ENCODE results near the gene KMT5B. TPM values are rescaled to one million over a fixed set of nuclear protein-coding genes. Genes with fewer than 3 reads are reported as not detected.

KMT5B gene
- total and polyA plus RNA-seq, 4 donors = 15.1 to 78.2 (median 26.1) TPM

GRCh38 chr11:68242616-68243015 is 29.5 kb upstream of the KMT5B start:
- no peak for ATAC-seq (ENCODE audit: insufficient read depth, low FRiP score)
- TF ChIP-seq CTCF (IDR thresholded peaks at IDR 0.05; ENCODE audit: control extremely low read depth, extremely low read depth) = no peak
- Histone ChIP-seq H3K27ac (ENCODE audit: low read depth in 1 of 2, low read length in 1 of 2) (no peak overlapping the region), H3K9ac (ENCODE audit: insufficient read depth in 1 of 2, low read length in 2 of 2) (no peak overlapping the region), H3K9me3 (ENCODE audit: control insufficient read depth in 4 of 4, insufficient read depth in 3 of 4, low read length in 3 of 4) (no peaks in the 10 kb centered on the region), H3K27me3 (ENCODE audit: control insufficient read depth in 3 of 3, insufficient read depth in 3 of 3, low read length in 2 of 3) (no peaks in the 10 kb centered on the region), H3K4me3 (no peak overlapping the region), H3K36me3 (ENCODE audit: control insufficient read depth in 4 of 4, insufficient read depth in 4 of 4, low read length in 4 of 4) (no peaks in the 10 kb centered on the region), H3K4me1 (ENCODE audit: control insufficient read depth in 5 of 5, insufficient read depth in 5 of 5, low read length in 5 of 5) (no peaks in the 10 kb centered on the region)
- DNase-seq = no peak
- WGBS, 2 donors = 96 to 98% methylated on average over 2 of the region's 2 CpGs

DNA sequence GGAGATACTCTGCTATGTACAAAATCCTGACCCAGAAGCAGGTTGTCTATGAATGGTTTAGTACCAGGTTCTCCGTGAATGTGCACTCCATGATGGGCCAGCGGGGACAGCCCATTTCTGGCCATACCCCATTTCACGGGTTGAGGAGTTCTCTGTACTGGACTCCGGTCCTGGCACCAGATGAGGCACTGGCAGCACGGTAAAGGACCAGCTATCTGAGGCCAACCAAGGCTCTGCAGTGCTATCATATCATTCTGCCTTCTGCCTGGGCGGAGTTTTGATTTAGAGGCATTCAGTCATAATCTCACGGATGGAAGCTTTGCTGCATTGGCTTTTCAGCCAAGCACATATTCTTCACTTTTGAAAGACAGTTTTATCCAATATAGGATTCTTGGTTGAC is 18.5 kb upstream of the KMT5B start:
- no peak for ATAC-seq (ENCODE audit: insufficient read depth, low FRiP score)
- TF ChIP-seq CTCF (IDR thresholded peaks at IDR 0.05; ENCODE audit: control extremely low read depth, extremely low read depth) = no peak

DNA sequence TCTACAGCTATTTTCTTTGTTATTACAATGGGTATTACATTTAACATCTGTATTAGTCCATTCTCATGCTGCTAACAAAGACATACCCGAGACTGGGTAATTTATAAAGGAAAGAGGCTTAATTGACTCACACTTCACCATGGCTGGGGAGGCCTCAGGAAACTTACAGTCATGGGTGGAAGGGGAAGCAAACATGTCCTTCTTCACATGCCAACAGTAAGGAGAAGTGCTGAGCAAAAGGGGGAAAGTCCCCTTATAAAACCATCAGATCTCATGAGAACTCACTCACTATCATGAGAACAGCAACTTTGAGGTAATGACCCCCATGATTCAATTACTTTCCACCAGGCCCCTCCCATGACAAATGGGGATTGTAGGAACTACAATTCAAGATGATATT is 16.5 kb upstream of the KMT5B start:
- Histone ChIP-seq H3K36me3 (ENCODE audit: control insufficient read depth in 4 of 4, insufficient read depth in 4 of 4, low read length in 4 of 4) (no peaks in the 10 kb centered on the region), H3K27me3 (ENCODE audit: control insufficient read depth in 3 of 3, insufficient read depth in 3 of 3, low read length in 2 of 3) (peaks cover 0 to 2% (median 0%) of the 10 kb centered on the region in 3 donors), H3K4me3 (no peak overlapping the region), H3K9me3 (ENCODE audit: control insufficient read depth in 4 of 4, insufficient read depth in 3 of 4, low read length in 3 of 4) (peaks cover 0 to under 1% (median 0%) of the 10 kb centered on the region in 4 donors), H3K27ac (ENCODE audit: low read depth in 1 of 2, low read length in 1 of 2) (no peak overlapping the region), H3K9ac (ENCODE audit: insufficient read depth in 1 of 2, low read length in 2 of 2) (no peak overlapping the region), H3K4me1 (ENCODE audit: control insufficient read depth in 5 of 5, insufficient read depth in 5 of 5, low read length in 5 of 5) (no peaks in the 10 kb centered on the region)
- no peak for TF ChIP-seq CTCF (IDR thresholded peaks at IDR 0.05; ENCODE audit: control extremely low read depth, extremely low read depth)
- ATAC-seq (ENCODE audit: insufficient read depth, low FRiP score) (no peak), DNase-seq (no peak)
- WGBS, 2 donors = 92 to 93% methylated on average over 1 of the region's 1 CpG

More for the DNA sequence above, 18.5 kb upstream of the KMT5B start:
- Histone ChIP-seq H3K27me3 (ENCODE audit: control insufficient read depth in 3 of 3, insufficient read depth in 3 of 3, low read length in 2 of 3) (peaks cover 0 to 2% (median 0%) of the 10 kb centered on the region in 3 donors), H3K4me3 (no peak overlapping the region), H3K9me3 (ENCODE audit: control insufficient read depth in 4 of 4, insufficient read depth in 3 of 4, low read length in 3 of 4) (no peaks in the 10 kb centered on the region), H3K27ac (ENCODE audit: low read depth in 1 of 2, low read length in 1 of 2) (no peak overlapping the region), H3K36me3 (ENCODE audit: control insufficient read depth in 4 of 4, insufficient read depth in 4 of 4, low read length in 4 of 4) (no peaks in the 10 kb centered on the region), H3K9ac (ENCODE audit: insufficient read depth in 1 of 2, low read length in 2 of 2) (no peak overlapping the region), H3K4me1 (ENCODE audit: control insufficient read depth in 5 of 5, insufficient read depth in 5 of 5, low read length in 5 of 5) (no peaks in the 10 kb centered on the region)
- 94 to 95% methylated on average over 7 of the region's 7 CpGs for WGBS, 2 donors
- DNase-seq = no peak

DNA sequence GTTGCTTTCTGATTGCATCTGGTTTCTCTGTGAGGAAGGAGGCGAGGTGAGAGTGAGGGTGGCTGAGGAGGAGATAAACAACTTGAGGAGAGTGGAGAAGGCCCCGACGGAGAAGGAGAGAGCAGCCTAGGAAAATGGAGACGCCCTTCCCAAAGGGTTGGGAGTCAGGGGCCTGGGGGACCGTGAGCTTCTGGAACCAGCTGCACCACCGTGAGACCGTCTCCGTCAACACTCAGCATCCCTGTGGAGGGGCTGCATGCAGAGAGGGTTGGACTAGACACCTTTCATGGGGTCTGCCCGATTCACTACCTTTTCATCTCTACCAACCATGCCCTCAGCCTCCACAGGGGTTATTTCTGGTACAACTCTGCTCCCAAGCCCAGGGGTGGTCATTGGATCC is 13.3 kb upstream of the KMT5B start:
- WGBS, 2 donors = 88 to 91% methylated on average over 9 of the region's 9 CpGs
- H3K27ac ChIP-seq (ENCODE audit: low read depth in 1 of 2, low read length in 1 of 2) = no peak overlapping the region
- H3K9me3 ChIP-seq (ENCODE audit: control insufficient read depth in 4 of 4, insufficient read depth in 3 of 4, low read length in 3 of 4) = peaks cover 0 to 2% (median 0%) of the 10 kb centered on the region in 4 donors
- no peak for DNase-seq
- H3K4me1 ChIP-seq (ENCODE audit: control insufficient read depth in 5 of 5, insufficient read depth in 5 of 5, low read length in 5 of 5) = peaks cover 0 to 3% (median 0%) of the 10 kb centered on the region in 5 donors
- H3K9ac ChIP-seq (ENCODE audit: insufficient read depth in 1 of 2, low read length in 2 of 2) = no peak overlapping the region
- no peak for ATAC-seq (ENCODE audit: insufficient read depth, low FRiP score)
- H3K27me3 ChIP-seq (ENCODE audit: control insufficient read depth in 3 of 3, insufficient read depth in 3 of 3, low read length in 2 of 3) = no peaks in the 10 kb centered on the region
- no peak overlapping the region for H3K4me3 ChIP-seq
- no peaks in the 10 kb centered on the region for H3K36me3 ChIP-seq (ENCODE audit: control insufficient read depth in 4 of 4, insufficient read depth in 4 of 4, low read length in 4 of 4)
- TF ChIP-seq CTCF (IDR thresholded peaks at IDR 0.05; ENCODE audit: control extremely low read depth, extremely low read depth) = no peak
